K562 (cell line): Measurements from ENCODE around the gene UHMK1. TPM values are rescaled to one million over a fixed set of nuclear protein-coding genes. Genes with fewer than 3 reads are reported as not detected.

Experiments used
- ATAC-seq: fragments of 200-7000 bp; cut with Tn5 transposase; 3 replicates; pipeline ENCODE4 v1.9.1; 2020; ENCODE audit warnings: moderate library complexity
- BruUV-seq: library from RNA; stranded (reverse); fragments of 400-500 nt; replicated peaks from 2 replicates; lab custom pipeline; 2021; lab: Mats Ljungman, UMichigan
- CTCF ChIA-PET: fragments of 300-600 bp; formaldehyde crosslinking; extraction: SDS; loops from one replicate; lab custom pipeline; 2021; ENCODE audit warnings: low intra/inter-chr PET ratio; lab: Yijun Ruan, JAX
- POLR2A ChIA-PET: fragments of 300-600, 350-650 bp; sonication (Branson Sonifier 250); formaldehyde crosslinking; extraction: SDS; loops from one replicate; lab custom pipeline; 2021; ENCODE audit warnings: antibody characterized with exemption, inconsistent platforms; lab: Yijun Ruan, JAX
- DNase-seq, 4 experiments: peaks; one replicate each; pipeline versions ENCODE4 v3.0.0 to v3.0.0-alpha.2; 2011 to 2018; ENCODE audit warnings: low spot score in 3 of 4, mixed read lengths in 3 of 4; ENCODE audit errors: extremely low read depth in 1 of 4
- FAIRE-seq: peaks from 2 replicates; lab custom pipeline; 2011; peaks lifted over from hg19 to GRCh38; lab: Jason Lieb, UNC
- H2AFZ ChIP-seq: 2 replicates; pipeline ENCODE4 v1.6.0; 2011; ENCODE audit warnings: low read depth, low read length, control low read depth, inconsistent platforms
- H3K27ac ChIP-seq: fragments of 200-600 bp; 3 replicates; pipeline ENCODE4 v1.8.0; 2011; ENCODE audit warnings: low read depth, mild to moderate bottlenecking, control low read depth, inconsistent platforms, low read length, moderate library complexity, mixed read lengths; ENCODE audit errors: extremely low read depth
- H3K27me3 ChIP-seq, 2 experiments: fragments of 300-600 bp in 1 of 2; 2 replicates in 1 of 2; 3 replicates in 1 of 2; pipeline versions ENCODE4 v1.6.0 to v1.8.0; 2011; ENCODE audit warnings: inconsistent platforms in 2 of 2, low read length in 2 of 2, mild to moderate bottlenecking in 1 of 2, mixed read lengths in 1 of 2, moderate library complexity in 1 of 2; ENCODE audit not compliant: control insufficient read depth in 2 of 2, insufficient read depth in 2 of 2
- H3K36me3 ChIP-seq: fragments of 300-600 bp; 3 replicates; pipeline ENCODE4 v1.8.0; 2011; ENCODE audit warnings: mild to moderate bottlenecking, low read length, inconsistent platforms; ENCODE audit not compliant: control insufficient read depth, insufficient read depth
- H3K4me1 ChIP-seq, 2 experiments: fragments of 200-600 bp in 1 of 2; replicated peaks in 1 of 2; 2 replicates in 1 of 2; 3 replicates in 1 of 2; pipeline versions ENCODE4 v1.5.1 to v1.8.0; 2011; ENCODE audit warnings: inconsistent platforms in 2 of 2, low read length in 2 of 2, mild to moderate bottlenecking in 1 of 2, mixed read lengths in 1 of 2, moderate library complexity in 1 of 2; ENCODE audit not compliant: control insufficient read depth in 2 of 2, insufficient read depth in 2 of 2
- H3K4me2 ChIP-seq: 2 replicates; pipeline ENCODE4 v1.6.1; 2011; ENCODE audit warnings: low read length, control low read depth, inconsistent platforms, mixed read lengths; ENCODE audit not compliant: insufficient read depth
- H3K4me3 ChIP-seq: fragments of 200-600 bp; sonication (generic), shearing (Covaris generic); 2 replicates; pipeline ENCODE4 v1.5.1; 2016; ENCODE audit warnings: control low read depth, inconsistent platforms
- H3K79me2 ChIP-seq: fragments of 200-600 bp; 3 replicates; pipeline ENCODE4 v1.8.0; 2011; ENCODE audit warnings: low read length, inconsistent platforms; ENCODE audit not compliant: control insufficient read depth, insufficient read depth
- H3K9ac ChIP-seq, 2 experiments: 2 replicates each; pipeline versions ENCODE4 v1.6.0 to v1.6.1; 2011; ENCODE audit warnings: low read depth in 2 of 2, low read length in 2 of 2, control low read depth in 1 of 2, inconsistent platforms in 1 of 2, mild to moderate bottlenecking in 1 of 2, mixed read lengths in 1 of 2; ENCODE audit not compliant: insufficient read depth in 1 of 2
- H3K9me1 ChIP-seq: one replicate; pipeline ENCODE4 v1.6.0; 2011; ENCODE audit warnings: inconsistent platforms, mild to moderate bottlenecking, low read length, moderate library complexity; ENCODE audit not compliant: control insufficient read depth, insufficient read depth
- H3K9me3 ChIP-seq: replicated peaks from 2 replicates; pipeline ENCODE4 v1.5.1; 2011; ENCODE audit warnings: low read depth, low read length, inconsistent platforms; ENCODE audit not compliant: control insufficient read depth, insufficient read depth
- H4K20me1 ChIP-seq: replicated peaks from 2 replicates; pipeline ENCODE4 v1.6.1; 2011; ENCODE audit warnings: low read length, inconsistent platforms, mixed read lengths; ENCODE audit not compliant: control insufficient read depth, insufficient read depth
- CHD4 ChIP-seq: fragments of 200-600 bp; sonication (generic); IDR thresholded peaks from 3 replicates; pipeline ENCODE4 v1.6.1; 2012; ENCODE audit warnings: low read depth, mild to moderate bottlenecking, mixed read lengths, low read length, inconsistent platforms; ENCODE audit not compliant: insufficient read depth, insufficient replicate concordance, poor library complexity, severe bottlenecking
- EHMT2 ChIP-seq: fragments of 450-650 bp; IDR thresholded peaks from 2 replicates; pipeline ENCODE4 v1.6.1; 2018; ENCODE audit warnings: antibody characterized with exemption
- HOXB6 ChIP-seq: fragments of 250-450 bp; sonication (Bioruptor Pico); IDR thresholded peaks from 2 replicates; pipeline ENCODE4 v1.5.1; 2022; ENCODE audit warnings: mild to moderate bottlenecking, borderline replicate concordance
- MCM3 ChIP-seq: fragments of 450-650 bp; IDR thresholded peaks from 2 replicates; pipeline ENCODE4 v1.6.1; 2016
- MECOM ChIP-seq: fragments of 250-450 bp; sonication (Bioruptor Pico); IDR thresholded peaks from 2 replicates; pipeline ENCODE4 v1.8.0; 2022; ENCODE audit warnings: inconsistent platforms
- POLR2H ChIP-seq: IDR thresholded peaks from 2 replicates; pipeline ENCODE4 v1.6.1; 2016; ENCODE audit warnings: missing genetic modification characterization, low read depth, mild to moderate bottlenecking, control low read depth, missing compliant biosample characterization, moderate library complexity
- PTTG1 ChIP-seq: fragments of 450-650 bp; IDR thresholded peaks from 2 replicates; pipeline ENCODE4 v1.6.1; 2016; ENCODE audit warnings: low read depth, mild to moderate bottlenecking, missing genetic modification characterization, missing compliant biosample characterization
- RNF2 ChIP-seq: sonication (generic); IDR thresholded peaks from 2 replicates; pipeline ENCODE4 v1.6.1; 2016
- SAFB2 ChIP-seq: fragments of 200-400 bp; formaldehyde crosslinking; IDR thresholded peaks from 2 replicates; pipeline ENCODE4 v1.6.1; 2018; ENCODE audit warnings: borderline replicate concordance, low read length, low read depth, moderate library complexity; ENCODE audit not compliant: severe bottlenecking
- SAP30 ChIP-seq: fragments of 200-600 bp; sonication (generic); IDR thresholded peaks from 2 replicates; pipeline ENCODE4 v1.6.1; 2012; ENCODE audit warnings: borderline replicate concordance, low read depth, mild to moderate bottlenecking, moderate library complexity, low read length, control low read depth, inconsistent platforms; ENCODE audit not compliant: insufficient read depth, poor library complexity, severe bottlenecking
- SOX6 ChIP-seq: fragments of 450-650 bp; IDR thresholded peaks from 2 replicates; pipeline ENCODE4 v1.6.1; 2014; ENCODE audit warnings: mild to moderate bottlenecking
- WHSC1 ChIP-seq: IDR thresholded peaks from one replicate; pipeline ENCODE4 v1.6.1; 2012; ENCODE audit warnings: low read length, control low read depth, inconsistent platforms
- ZSCAN32 ChIP-seq: fragments of 450-650 bp; formaldehyde crosslinking; IDR thresholded peaks from 2 replicates; pipeline ENCODE4 v1.4.0; 2020; ENCODE audit warnings: mild to moderate bottlenecking, moderate library complexity
- WGBS: fragments of 100-300 bp; shearing (Covaris generic); methylation state at CpG from one replicate; pipeline ENCODE4 v1.1.6; 2016; ENCODE audit warnings: low coverage, mixed read lengths; ENCODE audit not compliant: insufficient coverage; ENCODE audit errors: missing lambda C conversion rate; 5-methylcytosine and 5-hydroxymethylcytosine counted together
- in situ Hi-C: fragments of 300-500 bp; cut with MboI; formaldehyde crosslinking; loops from 4 replicates; pipeline ENCODE4 v1.15.0; 2018; ENCODE audit warnings: inconsistent platforms, mixed read lengths
- intact Hi-C: fragments of 100-400 bp; cut with micrococcal nuclease; formaldehyde crosslinking; loops from 2 replicates; pipeline ENCODE4 v1.14.2; 2022
- polyA plus RNA-seq, 8 experiments: library from polyadenylated mRNA; depleted of rRNA in 4 of 8; stranded (reverse) in 5 of 8; unstranded in 3 of 8; fragments of >200 nt; fragmentation: Nextera tagmentation in 2 of 8; fragmentation: Illumina TruSeq in 1 of 8; extraction: Ambion mirVana in 2 of 8; extraction: Trizol in 1 of 8; gene quantifications; 2 replicates each; pipeline versions ENCODE4 v1.2.1 to v1.2.3, GENCODE V29; 2011 to 2014; ENCODE audit warnings: inconsistent platforms in 1 of 8, missing spikeins in 1 of 8
- total RNA-seq, 7 experiments: library from RNA; depleted of rRNA in 6 of 7; stranded (reverse); fragments of >200 nt in 6 of 7; fragmentation: Illumina TruSeq in 2 of 7; extraction: Trizol in 2 of 7; gene quantifications; 2 replicates each; pipeline versions ENCODE4 v1.2.1 to v1.2.3, GENCODE V29; 2011 to 2021; ENCODE audit warnings: low replicate concordance in 1 of 7
- TF ChIP-seq, protein P1 (sequence below): IDR thresholded peaks from 3 replicates; pipeline ENCODE4 v1.6.1; 2011; ENCODE audit warnings: borderline replicate concordance, mild to moderate bottlenecking; ENCODE audit not compliant: insufficient read length, insufficient read depth
- TF ChIP-seq, protein P2 (sequence below): fragments of 250-450 bp; sonication (Bioruptor Pico); IDR thresholded peaks from 2 replicates; pipeline ENCODE4 v1.5.0; 2021
- TF ChIP-seq, protein P3 (sequence below): fragments of 250-450 bp; sonication (Bioruptor Pico); IDR thresholded peaks from 2 replicates; pipeline ENCODE4 v1.8.0; 2022; ENCODE audit warnings: inconsistent platforms
- TF ChIP-seq, protein P4 (sequence below), 2 experiments: IDR thresholded peaks in 1 of 2; conservative IDR thresholded peaks in 1 of 2; 2 replicates each; pipeline ENCODE4 v1.6.1; 2016; ENCODE audit warnings: low read depth in 2 of 2, mild to moderate bottlenecking in 1 of 2, missing compliant biosample characterization in 1 of 2, missing genetic modification characterization in 1 of 2, moderate library complexity in 1 of 2

Gene UHMK1
- total and polyA plus RNA-seq, 9 of the 15 experiments (the other 6 are each of a cell fraction or from before 2014, with no cell fraction given), result 13.1 to 72.4 (median 38.3) TPM

- BruUV-seq, result no TSS peak
- Histone ChIP-seq H3K4me3 (no peak overlapping the region), H4K20me1 (no peaks in the 10 kb centered on the region), H3K9me1 (no peaks in the 10 kb centered on the region), H3K79me2 (no peaks in the 10 kb centered on the region), H3K27ac (no peak overlapping the region), H3K36me3 (no peaks in the 10 kb centered on the region), H3K9me3 (no peaks in the 10 kb centered on the region), H3K9ac (no peak overlapping the region; a peak in 1 of 4 replicates), H3K4me1 (peaks cover 5 to 21% of the 10 kb centered on the region in 2 experiments; a peak in 4 of 5 replicates), H3K4me2 (no peak overlapping the region), H3K27me3 (no peaks in the 10 kb centered on the region), H2AFZ (peak overlapping the region; percentile 34)
- DNase-seq (no peak), FAIRE-seq (no peak), ATAC-seq (peak; percentile 22)
- intact Hi-C loops (no loop called here), in situ Hi-C loops (no loop called here)
- ChIA-PET CTCF (no interaction called here), POLR2A (interaction anchor here (0.8 to 1.0 kb wide), 3 partner anchors 8 to 40 kb away, joined by 3 to 4 read pairs (median 3); no protein-coding TSS in a partner anchor)
- WGBS, result 60% methylated on average over 1 of the region's 1 CpG
- TF ChIP-seq SAFB2 (no peak), MCM3 (no peak), POLR2H (no peak), PTTG1 (tag) (no peak), SOX6 (no peak), MECOM (CRISPR knock-in tag) (no peak), CHD4 (no peak), EHMT2 (no peak), HOXB6 (no peak), RNF2 (no peak), WHSC1 (no peak), SAP30 (no peak), ZSCAN32 (CRISPR knock-in tag) (no peak)
- TF ChIP-seq, protein P1, sequence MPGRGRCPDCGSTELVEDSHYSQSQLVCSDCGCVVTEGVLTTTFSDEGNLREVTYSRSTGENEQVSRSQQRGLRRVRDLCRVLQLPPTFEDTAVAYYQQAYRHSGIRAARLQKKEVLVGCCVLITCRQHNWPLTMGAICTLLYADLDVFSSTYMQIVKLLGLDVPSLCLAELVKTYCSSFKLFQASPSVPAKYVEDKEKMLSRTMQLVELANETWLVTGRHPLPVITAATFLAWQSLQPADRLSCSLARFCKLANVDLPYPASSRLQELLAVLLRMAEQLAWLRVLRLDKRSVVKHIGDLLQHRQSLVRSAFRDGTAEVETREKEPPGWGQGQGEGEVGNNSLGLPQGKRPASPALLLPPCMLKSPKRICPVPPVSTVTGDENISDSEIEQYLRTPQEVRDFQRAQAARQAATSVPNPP, result no peak
- TF ChIP-seq, protein P2, sequence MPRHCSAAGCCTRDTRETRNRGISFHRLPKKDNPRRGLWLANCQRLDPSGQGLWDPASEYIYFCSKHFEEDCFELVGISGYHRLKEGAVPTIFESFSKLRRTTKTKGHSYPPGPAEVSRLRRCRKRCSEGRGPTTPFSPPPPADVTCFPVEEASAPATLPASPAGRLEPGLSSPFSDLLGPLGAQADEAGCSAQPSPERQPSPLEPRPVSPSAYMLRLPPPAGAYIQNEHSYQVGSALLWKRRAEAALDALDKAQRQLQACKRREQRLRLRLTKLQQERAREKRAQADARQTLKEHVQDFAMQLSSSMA (CRISPR knock-in tag), result no peak
- TF ChIP-seq, protein P3, sequence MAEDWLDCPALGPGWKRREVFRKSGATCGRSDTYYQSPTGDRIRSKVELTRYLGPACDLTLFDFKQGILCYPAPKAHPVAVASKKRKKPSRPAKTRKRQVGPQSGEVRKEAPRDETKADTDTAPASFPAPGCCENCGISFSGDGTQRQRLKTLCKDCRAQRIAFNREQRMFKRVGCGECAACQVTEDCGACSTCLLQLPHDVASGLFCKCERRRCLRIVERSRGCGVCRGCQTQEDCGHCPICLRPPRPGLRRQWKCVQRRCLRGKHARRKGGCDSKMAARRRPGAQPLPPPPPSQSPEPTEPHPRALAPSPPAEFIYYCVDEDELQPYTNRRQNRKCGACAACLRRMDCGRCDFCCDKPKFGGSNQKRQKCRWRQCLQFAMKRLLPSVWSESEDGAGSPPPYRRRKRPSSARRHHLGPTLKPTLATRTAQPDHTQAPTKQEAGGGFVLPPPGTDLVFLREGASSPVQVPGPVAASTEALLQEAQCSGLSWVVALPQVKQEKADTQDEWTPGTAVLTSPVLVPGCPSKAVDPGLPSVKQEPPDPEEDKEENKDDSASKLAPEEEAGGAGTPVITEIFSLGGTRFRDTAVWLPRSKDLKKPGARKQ (CRISPR knock-in tag), result no peak
- TF ChIP-seq, protein P4, sequence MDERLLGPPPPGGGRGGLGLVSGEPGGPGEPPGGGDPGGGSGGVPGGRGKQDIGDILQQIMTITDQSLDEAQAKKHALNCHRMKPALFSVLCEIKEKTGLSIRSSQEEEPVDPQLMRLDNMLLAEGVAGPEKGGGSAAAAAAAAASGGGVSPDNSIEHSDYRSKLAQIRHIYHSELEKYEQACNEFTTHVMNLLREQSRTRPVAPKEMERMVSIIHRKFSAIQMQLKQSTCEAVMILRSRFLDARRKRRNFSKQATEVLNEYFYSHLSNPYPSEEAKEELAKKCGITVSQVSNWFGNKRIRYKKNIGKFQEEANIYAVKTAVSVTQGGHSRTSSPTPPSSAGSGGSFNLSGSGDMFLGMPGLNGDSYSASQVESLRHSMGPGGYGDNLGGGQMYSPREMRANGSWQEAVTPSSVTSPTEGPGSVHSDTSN (CRISPR knock-in tag; IDR thresholded peaks at IDR 0.05; ENCODE audit: low read depth), result no peak
- TF ChIP-seq, protein P4 (tag; conservative IDR thresholded peaks at IDR 0.05; ENCODE audit: low read depth), result no peak
Observed at GRCh38 chr1:162554258-162554657, 56.6 kb downstream of the UHMK1 start.
